Activated naive CD4-positive, alpha-beta T cell treated with anti-CD3 and anti-CD28 coated beads, Interleukin-2, amount 50 U/mL, for 16 hours (primary cell): ENCODE measurements around the gene ZNF524.

ENCODE experiments used
- DNase-seq: peaks from one replicate; pipeline ENCODE4 v3.0.0-alpha.2; 2020

ZNF524 gene

DNA sequence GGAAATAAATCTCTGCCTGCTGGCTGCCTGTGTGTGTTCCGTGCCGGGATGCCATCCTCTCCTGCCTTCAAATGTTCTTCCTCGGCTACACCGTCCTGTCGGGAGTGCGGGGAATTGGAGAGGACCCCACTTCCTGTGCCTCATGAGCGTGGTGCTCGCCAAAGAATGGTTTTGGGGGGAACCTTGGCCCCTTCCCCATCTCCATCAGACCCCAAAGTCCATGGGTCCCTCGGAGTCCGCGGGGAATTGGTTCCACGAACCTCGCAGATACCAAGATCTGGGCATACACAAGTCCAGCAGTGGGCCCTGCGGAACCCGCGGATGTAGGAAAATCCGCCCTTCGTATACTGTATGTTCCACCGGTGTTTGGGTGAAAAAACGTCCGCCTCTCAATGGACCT lies 3.0 kb downstream of the ZNF524 start:
- no peak for DNase-seq

DNA sequence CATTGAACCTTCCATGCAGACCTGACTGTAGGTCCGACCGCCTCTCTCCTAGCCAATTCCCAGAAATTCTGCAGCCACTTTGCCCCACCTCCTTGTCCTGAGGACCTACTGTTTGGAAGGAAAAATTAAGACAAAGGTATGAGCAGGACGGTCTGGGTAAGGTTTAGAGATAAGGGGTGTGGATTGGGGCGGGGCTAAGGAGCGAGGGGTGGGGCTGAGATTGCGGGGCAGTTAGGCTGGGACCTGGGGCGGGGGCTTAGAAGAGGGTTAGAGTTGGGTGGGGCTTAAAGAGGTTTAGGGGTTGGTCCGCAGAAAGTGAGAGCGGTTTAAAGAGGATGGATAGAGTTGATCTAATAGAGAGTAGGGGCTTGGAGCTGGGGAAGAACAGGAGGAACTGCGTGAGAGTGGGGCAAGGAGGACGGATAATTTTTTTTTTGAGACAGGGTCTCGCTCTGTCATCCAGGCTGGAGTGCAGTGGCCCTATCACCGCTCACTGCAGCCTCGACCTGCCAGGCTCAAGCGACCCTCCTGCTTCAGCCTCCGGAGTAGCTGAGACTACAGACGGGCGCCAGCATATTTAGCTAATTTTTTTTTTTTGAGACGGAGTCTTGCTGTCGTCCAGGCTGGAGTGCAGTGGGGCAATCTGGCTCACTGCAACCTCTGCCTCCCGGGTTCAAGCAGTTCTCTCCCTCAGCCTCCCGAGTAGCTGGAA lies 3.6 kb downstream of the ZNF524 start:
- DNase-seq: no peak

DNA sequence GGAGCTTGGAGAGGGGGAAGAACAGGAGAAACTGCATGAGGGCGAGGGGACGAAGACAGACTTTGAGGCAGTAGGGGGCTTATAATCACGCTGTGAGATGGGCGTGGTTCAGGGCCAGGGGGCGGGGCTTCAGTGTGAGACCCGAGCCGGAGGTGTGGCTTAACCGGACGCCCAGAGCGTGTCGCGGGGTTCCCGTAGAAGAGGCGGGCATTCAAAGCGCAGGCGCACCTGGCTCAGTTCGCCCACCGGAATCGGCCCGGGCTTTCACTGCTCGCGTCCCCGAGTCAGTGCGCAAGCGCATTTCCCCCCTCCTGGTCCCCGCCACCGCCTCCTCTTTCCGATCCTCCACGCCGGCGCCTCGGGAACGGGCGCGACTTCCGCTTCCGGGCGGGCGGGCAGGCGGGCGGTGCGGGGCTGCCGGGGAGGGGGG lies 5.1 kb downstream of the ZNF524 start:
- DNase-seq: peak; percentile 99

DNA sequence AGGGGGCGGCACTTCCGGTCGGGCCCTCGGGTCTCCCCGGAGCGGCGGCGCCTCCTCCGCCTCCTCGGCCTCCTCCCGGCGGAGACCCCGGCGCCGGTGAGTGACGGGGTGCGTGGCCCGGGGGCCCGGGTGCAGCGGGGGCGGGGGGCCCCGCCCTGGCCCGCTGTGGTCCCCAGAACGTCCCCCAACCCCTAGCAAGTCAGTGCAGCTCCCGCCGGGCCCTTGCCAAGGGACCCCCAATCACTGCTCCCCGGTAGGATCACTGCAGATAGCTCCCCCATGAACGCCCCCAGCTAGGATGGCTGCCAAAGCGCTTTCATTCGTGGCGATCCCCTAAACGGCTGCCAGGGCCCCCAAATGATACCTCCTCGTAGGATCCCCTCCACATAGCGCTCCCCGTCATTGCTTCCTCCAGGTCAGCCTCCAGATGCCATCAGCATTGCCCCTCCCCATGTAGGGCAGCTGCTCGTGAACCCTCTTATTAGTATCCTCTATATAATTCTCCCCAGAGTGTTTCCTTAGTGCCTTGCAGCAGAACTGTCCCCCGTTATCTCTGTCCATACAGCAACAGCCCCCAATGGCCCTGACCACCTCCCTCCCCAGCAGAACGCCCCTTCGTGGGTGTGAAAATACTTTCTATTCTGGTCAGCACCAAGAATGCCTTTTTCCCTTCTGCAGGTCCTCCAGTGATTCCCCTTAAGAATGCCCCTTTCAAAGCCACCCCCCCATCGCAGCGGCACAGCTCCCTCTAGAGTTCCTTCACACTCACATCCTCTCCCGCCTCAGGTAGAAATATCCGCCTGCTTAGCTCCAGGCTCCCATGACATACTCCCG lies 5.8 kb downstream of the ZNF524 start, which contains the start of gene ZNF865:
TSS of gene ZNF865 (plus strand) at position 11 of the 834 bp plus-strand sequence. CDS start 7,972 bp downstream, outside the sequence.
- peak; percentile 69 for DNase-seq

DNA sequence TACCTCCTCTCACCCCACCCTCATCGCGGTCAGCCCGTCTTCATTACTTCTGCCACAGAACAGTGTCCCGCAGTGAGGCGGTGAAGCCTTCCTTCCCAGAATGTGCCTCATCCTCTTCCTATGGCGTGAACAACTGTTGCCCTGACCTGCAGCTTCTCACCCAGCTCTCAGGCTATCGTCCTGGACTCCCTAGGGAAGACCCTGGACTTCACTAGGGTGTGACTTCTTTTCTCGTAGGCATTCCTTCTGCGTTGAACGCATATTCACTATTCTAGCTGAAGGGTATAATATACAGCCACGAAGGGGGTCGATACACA lies 6.3 kb downstream of the ZNF524 start:
- DNase-seq: no peak

DNA sequence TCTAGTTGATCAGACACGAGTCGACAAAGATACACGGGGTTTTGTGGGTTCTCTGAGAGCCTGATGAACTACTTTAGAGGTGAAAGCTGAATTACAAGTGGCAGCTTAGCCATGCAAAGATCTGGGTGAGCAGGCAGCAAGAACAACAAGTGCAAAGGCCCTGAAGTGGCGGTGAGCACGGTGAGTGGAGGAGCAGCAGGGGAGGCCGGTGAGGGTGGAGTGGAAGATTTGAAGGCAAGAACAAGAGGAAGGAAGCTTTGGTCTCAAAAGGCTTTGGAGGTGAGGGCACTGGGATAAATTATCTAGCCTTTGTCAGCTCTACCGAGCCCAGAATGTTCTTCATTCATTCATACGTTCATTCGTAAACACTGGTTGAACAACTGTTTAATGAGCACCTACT lies 6.7 kb downstream of the ZNF524 start:
- no peak for DNase-seq

DNA sequence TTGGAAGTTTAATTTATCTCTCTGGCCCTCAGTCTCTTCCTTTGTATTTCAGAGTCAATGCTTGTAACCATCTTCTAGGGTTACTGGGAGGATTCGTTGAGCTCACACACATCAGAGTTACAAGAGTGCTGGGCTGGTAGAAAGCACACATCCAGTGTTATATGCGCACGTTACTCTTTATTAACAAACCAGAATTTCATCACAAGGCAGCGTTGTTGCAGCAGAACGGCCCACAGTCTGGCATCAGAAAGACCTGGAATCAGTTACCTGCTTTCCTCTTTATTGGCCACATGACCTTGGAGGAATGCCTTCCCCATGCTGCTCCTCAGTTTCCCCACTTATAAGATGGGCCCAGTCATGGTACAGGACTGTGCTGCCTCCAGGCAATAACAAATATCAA lies 9.2 kb downstream of the ZNF524 start:
- no peak for DNase-seq

DNA sequence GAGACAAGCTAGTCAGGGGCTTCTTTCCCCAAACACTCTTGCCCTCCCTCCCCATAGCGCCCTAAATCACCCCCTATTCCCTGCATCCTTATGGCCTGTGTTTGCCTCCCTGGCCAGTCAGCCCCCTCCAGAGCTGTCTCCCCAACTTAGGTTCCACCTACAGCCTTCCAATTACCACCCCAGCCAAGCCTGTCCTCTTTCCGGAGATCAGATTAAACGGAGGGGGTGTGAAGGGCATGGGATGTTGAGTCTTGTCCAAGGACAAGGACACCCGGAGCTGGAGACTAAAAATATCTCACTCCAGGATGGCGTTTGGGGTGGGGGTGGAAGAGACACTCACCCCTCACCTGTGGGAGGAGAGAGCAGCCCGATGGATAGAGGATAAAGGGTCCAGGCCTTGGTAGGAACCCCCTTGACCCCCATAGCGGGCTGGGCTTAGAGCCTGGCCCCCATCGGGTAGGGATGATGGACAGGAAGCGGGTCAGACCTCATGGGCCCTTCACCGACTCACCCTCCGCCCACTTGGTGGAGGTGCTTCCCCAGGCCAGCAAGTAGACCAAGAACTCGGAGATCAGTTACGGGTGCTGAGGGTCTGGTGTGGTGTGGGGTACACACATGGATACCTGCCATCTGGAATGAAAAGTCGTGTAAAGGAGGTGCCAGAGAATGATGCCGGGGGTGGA lies 11.4 kb downstream of the ZNF524 start:
- no peak for DNase-seq

DNA sequence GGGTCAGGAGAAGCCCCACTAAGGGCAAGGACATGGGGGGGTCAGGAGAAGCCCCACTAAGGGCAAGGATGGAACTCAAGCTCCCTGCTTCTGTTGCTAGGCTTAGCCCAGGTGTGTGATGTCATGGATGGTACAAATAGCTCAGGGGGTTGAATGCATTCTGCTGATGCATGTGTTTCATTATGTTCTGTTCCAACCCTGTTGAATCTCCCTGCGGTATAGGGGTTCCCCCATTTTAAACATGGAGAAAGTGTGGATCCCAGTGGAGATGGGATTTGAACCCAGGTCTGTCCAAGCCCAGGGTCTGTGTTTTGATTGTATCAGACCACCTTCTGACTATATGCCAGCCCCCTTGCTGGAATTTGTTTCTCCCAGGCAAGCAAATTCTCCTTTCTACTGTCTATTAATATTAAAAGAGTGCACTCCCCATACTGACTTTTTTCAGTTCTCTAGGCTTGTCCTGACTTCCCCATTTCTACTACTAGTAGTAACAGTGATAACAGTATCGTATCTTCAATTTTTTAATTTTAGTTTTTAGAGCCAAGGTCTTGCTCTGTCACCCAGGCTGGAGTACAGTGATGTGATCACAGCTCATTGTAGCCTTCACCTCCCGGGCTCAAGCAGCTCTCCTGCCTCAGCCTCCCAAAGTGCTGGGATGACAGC lies 12.0 kb downstream of the ZNF524 start:
- DNase-seq: no peak

DNA sequence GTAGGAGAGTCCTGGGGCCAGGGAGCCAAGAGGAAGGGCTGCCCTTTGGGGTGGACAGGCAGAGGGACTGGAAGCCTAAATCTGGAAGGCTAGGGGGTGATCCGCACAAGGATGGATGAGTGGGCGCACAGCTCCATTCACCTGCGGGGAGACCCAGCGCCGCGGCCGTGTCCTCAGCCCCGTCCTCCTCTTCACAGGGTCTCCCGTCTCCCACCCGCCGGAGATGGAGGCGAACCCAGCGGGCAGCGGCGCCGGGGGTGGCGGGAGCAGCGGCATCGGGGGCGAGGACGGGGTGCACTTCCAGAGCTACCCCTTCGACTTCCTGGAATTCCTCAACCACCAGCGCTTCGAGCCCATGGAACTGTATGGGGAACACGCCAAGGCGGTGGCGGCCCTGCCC lies 13.3 kb downstream of the ZNF524 start:
- no peak for DNase-seq

DNA sequence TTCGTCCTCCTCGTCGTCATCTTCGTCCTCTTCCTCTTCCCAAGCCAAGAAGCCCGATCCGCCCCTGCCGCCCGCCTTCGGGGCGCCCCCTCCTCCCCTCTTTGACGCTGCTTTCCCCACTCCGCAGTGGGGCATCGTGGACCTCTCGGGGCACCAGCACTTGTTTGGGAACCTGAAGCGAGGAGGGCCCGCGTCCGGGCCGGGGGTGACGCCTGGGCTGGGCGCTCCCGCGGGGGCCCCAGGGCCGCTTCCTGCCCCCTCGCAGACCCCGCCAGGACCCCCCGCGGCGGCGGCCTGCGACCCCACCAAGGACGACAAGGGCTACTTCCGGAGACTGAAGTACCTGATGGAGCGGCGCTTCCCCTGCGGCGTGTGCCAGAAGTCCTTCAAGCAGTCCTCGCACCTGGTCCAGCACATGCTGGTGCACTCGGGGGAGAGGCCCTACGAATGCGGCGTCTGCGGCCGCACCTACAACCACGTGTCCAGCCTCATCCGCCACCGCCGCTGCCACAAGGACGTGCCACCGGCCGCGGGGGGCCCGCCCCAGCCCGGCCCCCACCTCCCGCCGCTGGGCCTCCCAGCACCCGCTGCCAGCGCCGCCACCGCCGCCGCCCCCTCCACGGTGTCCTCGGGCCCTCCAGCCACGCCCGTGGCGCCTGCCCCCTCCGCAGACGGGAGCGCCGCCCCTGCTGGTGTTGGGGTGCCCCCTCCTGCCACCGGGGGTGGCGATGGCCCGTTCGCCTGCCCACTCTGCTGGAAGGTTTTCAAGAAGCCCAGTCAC lies 14.0 kb downstream of the ZNF524 start:
- no peak for DNase-seq

DNA sequence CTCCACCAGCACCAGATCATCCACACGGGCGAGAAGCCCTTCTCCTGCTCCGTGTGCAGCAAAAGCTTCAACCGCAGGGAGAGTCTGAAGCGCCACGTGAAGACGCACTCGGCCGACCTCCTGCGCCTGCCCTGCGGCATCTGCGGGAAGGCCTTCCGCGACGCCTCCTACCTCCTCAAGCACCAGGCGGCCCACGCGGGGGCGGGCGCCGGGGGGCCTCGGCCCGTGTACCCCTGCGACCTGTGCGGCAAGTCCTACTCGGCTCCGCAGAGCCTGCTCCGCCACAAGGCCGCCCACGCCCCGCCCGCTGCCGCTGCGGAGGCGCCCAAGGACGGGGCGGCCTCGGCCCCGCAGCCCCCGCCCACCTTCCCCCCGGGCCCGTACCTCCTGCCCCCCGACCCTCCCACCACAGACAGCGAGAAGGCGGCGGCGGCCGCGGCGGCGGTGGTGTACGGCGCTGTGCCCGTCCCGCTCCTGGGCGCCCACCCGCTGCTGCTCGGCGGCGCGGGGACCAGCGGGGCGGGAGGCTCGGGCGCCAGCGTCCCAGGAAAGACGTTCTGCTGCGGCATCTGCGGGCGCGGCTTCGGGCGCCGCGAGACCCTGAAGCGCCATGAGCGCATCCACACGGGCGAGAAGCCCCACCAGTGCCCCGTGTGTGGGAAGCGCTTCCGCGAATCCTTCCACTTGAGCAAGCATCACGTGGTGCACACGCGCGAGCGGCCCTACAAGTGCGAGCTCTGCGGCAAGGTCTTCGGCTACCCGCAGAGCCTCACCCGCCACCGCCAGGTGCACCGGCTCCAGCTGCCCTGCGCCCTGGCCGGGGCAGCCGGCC lies 14.8 kb downstream of the ZNF524 start:
- DNase-seq: no peak

DNA sequence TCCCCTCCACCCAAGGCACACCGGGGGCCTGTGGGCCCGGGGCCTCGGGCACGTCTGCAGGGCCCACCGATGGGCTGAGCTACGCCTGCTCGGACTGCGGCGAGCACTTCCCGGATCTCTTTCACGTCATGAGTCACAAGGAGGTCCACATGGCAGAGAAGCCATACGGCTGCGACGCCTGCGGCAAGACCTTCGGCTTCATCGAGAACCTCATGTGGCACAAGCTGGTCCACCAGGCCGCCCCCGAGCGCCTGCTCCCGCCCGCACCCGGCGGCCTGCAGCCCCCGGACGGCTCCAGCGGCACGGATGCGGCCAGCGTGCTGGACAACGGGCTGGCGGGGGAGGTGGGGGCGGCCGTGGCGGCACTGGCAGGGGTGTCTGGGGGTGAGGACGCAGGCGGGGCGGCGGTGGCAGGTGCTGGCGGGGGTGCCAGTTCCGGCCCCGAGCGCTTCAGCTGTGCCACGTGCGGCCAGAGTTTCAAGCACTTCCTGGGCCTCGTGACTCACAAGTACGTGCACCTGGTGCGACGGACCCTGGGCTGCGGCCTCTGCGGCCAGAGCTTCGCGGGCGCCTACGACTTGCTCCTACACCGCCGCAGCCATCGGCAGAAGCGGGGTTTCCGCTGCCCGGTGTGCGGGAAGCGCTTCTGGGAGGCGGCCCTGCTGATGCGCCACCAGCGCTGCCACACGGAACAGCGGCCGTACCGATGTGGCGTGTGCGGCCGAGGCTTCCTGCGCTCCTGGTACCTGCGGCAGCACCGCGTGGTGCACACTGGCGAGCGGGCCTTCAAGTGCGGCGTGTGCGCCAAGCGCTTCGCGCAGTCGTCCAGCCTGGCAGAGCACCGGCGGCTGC lies 15.7 kb downstream of the ZNF524 start:
- DNase-seq: no peak

DNA sequence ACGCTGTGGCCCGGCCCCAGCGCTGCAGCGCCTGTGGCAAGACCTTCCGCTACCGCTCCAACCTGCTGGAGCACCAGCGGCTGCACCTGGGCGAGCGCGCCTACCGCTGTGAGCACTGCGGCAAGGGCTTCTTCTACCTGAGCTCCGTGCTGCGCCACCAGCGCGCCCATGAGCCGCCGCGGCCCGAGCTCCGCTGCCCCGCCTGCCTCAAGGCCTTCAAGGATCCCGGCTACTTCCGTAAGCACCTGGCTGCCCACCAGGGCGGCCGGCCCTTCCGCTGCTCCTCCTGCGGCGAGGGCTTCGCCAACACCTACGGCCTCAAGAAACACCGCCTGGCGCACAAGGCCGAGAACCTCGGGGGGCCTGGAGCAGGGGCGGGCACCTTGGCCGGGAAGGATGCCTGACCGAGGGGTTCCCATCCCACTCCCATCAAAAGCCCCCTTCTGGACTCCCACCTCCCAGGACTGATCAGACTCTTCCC lies 16.3 kb downstream of the ZNF524 start:
- no peak for DNase-seq

DNA sequence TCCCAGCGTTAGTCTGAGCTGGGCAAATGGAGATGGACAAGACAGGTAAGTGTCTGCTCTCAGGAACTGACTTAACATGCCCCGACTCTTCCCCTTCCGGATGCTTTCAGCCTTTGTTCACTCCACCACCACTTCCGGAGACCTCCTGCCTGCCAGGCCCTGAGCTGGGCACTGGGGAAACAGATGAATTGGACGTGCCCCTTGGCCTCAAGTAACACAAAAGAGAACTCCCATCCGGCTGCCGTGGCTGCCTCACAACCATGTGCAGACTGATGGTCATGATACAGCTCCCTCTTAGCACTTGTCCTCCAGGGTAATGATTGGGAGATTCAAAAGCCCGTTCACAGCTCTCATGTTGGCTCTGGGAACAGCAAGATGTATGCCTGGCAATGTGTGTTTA lies 17.3 kb downstream of the ZNF524 start:
- no peak for DNase-seq

DNA sequence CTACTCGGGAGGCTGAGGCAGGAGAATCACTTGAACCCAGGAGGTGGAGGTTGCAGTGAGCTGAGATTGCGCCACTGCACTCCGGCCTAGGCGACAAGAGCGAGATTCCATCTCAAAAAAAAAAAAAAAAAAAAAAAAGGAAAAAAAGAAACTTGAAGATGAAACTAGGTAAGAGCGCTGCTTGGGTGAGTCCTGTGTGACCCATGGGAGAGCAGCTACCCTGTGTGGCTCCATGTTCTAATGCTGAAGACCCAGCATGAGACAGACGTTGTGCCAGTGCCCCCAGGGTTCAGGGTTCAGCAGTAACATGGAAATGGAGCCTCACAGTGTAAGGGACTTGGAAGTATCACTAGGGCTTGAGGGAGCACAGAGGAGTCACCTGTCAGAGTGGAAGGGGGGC lies 18.3 kb downstream of the ZNF524 start:
- DNase-seq: no peak

DNA sequence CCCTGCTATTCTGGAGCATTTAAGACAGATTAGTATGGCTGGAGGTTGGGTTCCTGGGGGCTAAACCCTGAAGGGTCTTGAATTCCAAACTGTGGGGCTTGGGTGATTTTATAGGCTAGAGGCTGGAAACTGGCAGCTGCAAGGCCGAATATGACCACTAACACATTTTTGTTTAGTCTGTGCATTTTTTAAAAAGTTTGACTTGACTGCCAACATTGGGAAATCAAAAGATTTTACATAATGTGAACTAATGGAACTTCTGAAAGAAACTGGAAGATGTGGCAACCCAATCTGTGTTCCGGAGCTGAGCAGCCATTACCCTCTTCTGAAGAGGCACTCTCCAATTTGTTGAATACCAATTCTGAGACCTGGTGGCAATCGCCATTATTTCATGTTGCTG lies 19.2 kb downstream of the ZNF524 start:
- no peak for DNase-seq

DNA sequence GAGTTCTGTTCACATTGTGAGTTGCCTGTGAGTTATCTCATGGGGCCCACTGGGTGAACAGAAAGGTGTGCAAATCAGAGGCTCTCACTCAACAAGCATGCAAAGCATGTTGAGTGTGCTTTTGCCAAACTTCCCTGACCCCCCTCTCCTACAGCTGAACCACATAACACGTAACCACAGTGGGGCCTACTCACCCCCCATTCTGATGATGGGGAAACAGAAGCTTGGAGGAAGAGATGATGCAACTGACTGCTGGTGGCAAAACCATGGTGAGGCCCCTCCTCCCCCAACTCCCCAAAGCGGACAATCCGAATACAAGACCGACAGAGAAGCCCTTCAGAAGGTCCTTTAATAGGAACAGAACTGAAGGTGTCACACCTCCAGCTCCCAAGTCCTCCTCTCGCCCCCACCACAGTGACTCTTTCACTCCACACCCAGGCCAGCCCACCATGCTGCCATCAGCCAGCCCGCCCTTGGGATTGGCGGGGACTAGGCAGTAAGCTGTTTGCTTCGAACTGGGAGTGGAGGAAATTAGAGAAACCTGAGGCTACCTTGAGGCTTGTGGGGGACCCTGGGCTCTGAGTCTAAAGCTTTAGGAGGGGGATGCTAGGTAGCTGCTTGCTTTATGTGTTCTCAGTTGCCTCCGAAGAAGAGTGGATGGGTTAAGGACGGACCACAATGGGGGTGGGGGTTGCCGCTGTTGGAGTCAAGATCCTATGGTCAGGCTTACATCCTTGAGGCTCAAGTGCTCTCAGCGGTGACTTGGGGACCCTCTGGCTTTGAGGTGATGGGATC lies 20.5 kb downstream of the ZNF524 start:
- peak; percentile 33 for DNase-seq

DNA sequence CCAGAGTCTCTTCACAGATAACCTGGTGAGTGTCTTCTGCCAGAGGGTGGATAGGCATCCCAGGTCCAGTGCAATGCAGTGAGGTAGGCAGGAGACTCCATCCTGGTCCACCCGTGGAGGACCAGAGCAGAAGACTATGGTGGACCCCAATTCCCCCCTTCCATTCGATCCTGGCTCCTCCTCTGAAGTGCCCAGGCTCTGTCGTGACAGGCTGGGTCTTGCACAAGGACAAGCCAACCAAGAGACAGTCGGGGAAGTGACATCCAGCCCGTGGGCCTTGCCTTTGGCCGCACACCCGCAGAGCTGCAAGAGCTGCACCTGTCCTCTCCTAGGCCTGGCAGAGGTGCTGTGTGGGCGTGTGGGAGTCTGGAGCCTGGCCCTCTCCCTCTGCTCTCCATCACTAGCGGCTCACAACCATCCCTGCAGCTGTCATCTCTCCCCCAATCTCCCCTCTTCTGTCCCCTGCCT lies 21.2 kb downstream of the ZNF524 start:
- no peak for DNase-seq
